Esophagus muscularis mucosa (tissue), 3 donors: ENCODE measurements around the gene LENG8.
"Not testable (repeated sequence)": the region's sequence is repeated elsewhere in the genome, so short reads cannot be mapped to it uniquely, and the experiment has no call there.

ENCODE experiments used
- POLR2A ChIP-seq: fragments of 450-650 bp; IDR thresholded peaks from one replicate; pipeline ENCODE4 v1.6.1; 2017; ENCODE audit warnings: antibody characterized with exemption, moderate library complexity, mild to moderate bottlenecking, low read depth
- TF ChIP-seq, protein P1 (sequence below), 3 experiments: fragments of 200-600 bp in 2 of 3; fragments of 450-650 bp in 1 of 3; sonication (generic) in 2 of 3; IDR thresholded peaks; one replicate each; pipeline ENCODE4 v1.5.1; 2017 to 2019; ENCODE audit warnings: antibody characterized with exemption in 3 of 3, mild to moderate bottlenecking in 2 of 3, moderate library complexity in 1 of 3

DNA sequence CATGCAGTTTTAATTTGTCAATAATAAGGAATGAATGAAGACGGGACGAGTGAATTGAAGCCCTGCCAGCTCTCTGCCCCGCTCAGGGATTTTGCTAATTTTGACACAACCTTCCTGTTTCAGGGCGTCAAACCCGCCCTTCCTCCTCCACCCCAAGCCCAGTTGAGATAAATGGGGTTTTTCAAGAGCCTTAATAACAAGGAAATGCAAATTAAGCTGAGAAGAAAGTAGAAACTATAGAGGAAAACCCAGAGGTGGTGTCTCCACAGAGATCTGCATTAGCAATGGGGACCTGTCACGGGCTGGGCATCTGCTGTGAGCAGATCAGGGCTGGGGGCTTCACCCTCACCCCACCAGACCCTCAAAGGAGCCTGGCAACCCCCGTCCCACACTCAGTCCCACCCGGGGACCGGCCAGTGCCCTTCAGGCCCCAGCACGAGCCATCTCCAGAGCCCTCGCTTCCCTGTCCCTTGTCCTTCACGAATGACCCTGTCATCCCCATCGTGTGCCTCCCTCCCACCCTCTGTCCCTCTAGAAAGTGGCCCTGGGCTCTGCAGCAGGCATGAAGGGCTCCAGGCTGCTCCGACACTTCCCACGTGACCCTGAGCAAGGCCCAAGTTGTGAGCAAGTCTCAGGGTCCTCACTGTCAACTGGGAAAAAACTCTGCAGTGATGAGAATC is 58.2 kb downstream of the LENG8 start:
- TF ChIP-seq POLR2A, result not testable (repeated sequence)
- TF ChIP-seq, protein P1, sequence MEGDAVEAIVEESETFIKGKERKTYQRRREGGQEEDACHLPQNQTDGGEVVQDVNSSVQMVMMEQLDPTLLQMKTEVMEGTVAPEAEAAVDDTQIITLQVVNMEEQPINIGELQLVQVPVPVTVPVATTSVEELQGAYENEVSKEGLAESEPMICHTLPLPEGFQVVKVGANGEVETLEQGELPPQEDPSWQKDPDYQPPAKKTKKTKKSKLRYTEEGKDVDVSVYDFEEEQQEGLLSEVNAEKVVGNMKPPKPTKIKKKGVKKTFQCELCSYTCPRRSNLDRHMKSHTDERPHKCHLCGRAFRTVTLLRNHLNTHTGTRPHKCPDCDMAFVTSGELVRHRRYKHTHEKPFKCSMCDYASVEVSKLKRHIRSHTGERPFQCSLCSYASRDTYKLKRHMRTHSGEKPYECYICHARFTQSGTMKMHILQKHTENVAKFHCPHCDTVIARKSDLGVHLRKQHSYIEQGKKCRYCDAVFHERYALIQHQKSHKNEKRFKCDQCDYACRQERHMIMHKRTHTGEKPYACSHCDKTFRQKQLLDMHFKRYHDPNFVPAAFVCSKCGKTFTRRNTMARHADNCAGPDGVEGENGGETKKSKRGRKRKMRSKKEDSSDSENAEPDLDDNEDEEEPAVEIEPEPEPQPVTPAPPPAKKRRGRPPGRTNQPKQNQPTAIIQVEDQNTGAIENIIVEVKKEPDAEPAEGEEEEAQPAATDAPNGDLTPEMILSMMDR (IDR thresholded peaks at IDR 0.05), result not testable (repeated sequence)
